ENCODE results near the gene USP34.

DNA sequence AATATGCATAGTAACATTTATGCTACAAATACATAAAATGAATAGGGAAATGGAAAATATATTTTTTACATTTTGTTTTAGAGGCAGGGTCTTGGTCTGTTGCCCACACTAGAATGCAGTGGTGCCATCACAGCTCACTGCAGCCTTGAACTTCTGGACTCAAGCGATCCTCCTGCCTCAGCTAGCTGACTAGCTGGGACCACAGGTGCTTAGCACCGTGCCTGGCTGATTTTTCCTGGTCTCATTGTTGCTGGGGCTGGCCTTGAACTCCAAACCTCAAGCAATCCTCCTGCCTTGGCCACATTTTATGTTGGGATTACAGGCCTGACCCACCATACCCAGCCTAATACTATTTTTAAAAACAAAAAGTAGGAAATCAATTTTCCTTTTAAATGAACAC lies 34.1 kb upstream of the USP34 start:
- TF ChIP-seq JUNB (IDR thresholded peaks at IDR 0.05; ENCODE audit: unreplicated experiment) (no peak), EZH2 (IDR thresholded peaks at IDR 0.05; ENCODE audit: low read depth, unreplicated experiment) (no peak), EZH2phosphoT487 (IDR thresholded peaks at IDR 0.05; ENCODE audit: unreplicated experiment) (no peak), POLR2AphosphoS5 (IDR thresholded peaks at IDR 0.05; ENCODE audit: low read depth) (no peak), ZNF331 (CRISPR knock-in tag; IDR thresholded peaks at IDR 0.05; ENCODE audit: low read depth) (no peak)
- TF ChIP-seq, protein P1, sequence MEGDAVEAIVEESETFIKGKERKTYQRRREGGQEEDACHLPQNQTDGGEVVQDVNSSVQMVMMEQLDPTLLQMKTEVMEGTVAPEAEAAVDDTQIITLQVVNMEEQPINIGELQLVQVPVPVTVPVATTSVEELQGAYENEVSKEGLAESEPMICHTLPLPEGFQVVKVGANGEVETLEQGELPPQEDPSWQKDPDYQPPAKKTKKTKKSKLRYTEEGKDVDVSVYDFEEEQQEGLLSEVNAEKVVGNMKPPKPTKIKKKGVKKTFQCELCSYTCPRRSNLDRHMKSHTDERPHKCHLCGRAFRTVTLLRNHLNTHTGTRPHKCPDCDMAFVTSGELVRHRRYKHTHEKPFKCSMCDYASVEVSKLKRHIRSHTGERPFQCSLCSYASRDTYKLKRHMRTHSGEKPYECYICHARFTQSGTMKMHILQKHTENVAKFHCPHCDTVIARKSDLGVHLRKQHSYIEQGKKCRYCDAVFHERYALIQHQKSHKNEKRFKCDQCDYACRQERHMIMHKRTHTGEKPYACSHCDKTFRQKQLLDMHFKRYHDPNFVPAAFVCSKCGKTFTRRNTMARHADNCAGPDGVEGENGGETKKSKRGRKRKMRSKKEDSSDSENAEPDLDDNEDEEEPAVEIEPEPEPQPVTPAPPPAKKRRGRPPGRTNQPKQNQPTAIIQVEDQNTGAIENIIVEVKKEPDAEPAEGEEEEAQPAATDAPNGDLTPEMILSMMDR (conservative IDR thresholded peaks at IDR 0.05; ENCODE audit: low read depth in 2 of 2) = no peak
- TF ChIP-seq, protein P2, sequence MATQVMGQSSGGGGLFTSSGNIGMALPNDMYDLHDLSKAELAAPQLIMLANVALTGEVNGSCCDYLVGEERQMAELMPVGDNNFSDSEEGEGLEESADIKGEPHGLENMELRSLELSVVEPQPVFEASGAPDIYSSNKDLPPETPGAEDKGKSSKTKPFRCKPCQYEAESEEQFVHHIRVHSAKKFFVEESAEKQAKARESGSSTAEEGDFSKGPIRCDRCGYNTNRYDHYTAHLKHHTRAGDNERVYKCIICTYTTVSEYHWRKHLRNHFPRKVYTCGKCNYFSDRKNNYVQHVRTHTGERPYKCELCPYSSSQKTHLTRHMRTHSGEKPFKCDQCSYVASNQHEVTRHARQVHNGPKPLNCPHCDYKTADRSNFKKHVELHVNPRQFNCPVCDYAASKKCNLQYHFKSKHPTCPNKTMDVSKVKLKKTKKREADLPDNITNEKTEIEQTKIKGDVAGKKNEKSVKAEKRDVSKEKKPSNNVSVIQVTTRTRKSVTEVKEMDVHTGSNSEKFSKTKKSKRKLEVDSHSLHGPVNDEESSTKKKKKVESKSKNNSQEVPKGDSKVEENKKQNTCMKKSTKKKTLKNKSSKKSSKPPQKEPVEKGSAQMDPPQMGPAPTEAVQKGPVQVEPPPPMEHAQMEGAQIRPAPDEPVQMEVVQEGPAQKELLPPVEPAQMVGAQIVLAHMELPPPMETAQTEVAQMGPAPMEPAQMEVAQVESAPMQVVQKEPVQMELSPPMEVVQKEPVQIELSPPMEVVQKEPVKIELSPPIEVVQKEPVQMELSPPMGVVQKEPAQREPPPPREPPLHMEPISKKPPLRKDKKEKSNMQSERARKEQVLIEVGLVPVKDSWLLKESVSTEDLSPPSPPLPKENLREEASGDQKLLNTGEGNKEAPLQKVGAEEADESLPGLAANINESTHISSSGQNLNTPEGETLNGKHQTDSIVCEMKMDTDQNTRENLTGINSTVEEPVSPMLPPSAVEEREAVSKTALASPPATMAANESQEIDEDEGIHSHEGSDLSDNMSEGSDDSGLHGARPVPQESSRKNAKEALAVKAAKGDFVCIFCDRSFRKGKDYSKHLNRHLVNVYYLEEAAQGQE (IDR thresholded peaks at IDR 0.05; ENCODE audit: unreplicated experiment) = no peak
